Right hindlimb (tissue), 1 donor: Measurements from ENCODE around the gene GRAMD2B.
"Not testable (repeated sequence)": the region's sequence is repeated elsewhere in the genome, so short reads cannot be mapped to it uniquely, and the experiment has no call there.

Source experiments
- DNase-seq: peaks from one replicate; pipeline ENCODE4 v3.0.0-alpha.2; 2018

The GRAMD2B gene

DNA sequence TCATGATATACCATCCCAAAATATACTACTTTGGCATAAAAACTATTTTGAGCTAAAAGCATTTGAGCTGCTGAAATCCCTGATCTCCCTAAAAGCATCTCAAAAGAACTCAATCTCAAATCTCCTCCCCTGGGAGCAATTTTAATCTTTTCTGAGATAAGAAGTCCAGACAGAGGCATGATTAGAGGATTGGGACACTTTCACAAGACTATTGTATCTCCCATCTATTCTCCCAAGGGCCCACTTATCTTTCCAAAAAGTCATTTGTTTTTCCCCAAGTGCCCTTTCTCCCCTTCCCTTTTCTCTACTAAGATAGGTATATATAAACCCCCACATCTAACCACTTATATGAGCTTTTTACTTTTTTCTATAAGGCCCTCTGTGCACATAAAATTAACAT, 92.1 kb downstream of the GRAMD2B start:
- DNase-seq: no peak

DNA sequence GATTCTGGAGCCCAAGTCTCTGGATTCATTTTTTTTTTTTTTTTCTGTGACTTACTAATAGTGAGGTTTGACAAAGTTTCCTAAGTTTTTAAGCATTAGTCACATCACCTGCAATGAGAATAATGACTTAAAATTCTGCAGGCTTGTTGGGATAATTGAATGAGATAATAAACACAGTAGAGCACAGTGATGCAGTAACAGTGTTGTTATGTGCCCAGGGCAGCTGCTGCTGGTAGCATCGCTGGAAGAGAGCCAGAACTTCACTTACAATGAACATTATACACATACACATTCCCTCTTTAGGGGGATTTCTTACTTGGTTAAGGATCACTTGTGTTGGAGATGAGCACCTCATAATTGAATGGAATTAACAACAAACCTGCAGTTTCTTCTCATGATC, 92.9 kb downstream of the GRAMD2B start:
- no peak for DNase-seq

DNA sequence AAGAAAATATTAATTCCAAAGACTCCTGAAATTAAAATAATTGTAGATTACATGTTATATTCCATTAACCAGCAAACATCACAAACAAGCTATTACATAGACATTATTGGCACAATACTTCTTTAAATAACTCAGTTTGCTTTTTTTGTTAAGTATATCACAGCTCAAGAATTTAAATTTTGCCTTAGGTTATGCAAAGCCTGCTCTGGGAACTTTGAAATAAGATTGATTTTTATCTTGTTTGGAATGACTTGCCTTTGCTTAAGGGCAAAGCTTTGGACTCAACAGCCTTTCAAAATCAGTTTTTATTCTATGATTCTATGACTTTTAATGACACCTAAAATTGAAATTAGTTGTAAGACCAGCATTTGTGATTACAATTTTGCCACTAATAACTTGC, 93.6 kb downstream of the GRAMD2B start:
- DNase-seq: no peak

DNA sequence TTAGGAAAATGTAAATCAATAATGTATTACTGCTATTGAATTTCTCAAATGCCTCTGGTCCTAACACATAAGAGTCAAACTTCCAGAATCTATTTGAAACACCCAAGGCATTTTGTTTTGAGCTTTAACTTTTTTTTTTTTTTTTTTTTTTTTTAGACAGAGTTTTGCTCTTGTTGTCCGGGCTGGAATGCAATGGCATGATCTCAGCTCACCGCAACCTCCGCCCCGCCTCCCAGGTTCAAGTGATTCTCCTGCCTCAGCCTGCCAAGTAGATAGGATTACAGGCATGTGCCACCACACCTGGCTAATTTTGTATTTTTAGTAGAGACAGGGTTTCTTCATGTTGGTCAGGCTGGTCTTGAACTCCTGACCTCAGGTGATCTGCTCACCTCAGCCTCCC, 96.0 kb downstream of the GRAMD2B start:
- DNase-seq: not testable (repeated sequence)

DNA sequence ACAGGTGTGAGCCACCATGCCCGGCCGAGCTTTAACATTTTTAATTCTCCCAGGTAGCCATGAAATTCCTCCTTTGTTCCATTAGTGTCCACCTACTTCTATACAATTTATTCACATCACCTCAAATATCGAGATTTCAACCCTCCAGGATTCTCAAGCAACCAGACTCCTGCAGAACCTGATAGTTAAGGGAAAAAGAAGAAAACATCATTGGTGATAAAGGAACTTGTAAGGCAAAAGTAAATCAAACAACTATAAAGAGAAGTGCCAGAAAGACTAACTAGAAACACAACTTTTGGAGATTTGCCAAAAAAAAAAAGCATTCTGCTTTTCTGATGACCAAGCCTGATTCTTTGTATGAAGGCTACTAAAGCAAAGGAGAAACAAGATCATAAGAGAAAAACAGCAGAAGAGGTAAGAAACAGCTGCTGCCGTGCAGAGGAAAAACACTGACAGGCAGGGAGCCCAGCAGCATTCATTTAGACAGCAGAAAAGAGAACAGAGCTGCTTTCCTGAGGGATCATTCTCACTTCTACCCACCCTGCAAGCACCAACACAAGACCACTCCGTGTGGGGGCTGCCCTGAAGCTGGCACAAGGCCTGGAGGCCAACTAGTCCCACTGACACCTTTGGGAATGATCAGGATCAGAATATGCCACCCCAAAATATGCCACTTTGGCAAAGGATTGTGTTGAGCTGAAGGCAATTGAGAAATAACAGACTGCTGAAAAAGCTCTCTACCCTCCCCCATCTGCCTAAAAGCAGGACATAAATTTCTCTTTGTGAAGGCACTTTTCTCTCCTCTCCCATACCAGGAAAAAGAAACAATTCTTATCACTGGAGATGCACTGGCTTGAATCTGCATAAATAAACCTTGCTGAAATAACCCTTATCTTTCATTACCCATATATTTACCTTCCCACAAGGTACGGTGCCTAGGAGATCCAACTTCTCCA, 96.7 kb downstream of the GRAMD2B start:
- no peak for DNase-seq

DNA sequence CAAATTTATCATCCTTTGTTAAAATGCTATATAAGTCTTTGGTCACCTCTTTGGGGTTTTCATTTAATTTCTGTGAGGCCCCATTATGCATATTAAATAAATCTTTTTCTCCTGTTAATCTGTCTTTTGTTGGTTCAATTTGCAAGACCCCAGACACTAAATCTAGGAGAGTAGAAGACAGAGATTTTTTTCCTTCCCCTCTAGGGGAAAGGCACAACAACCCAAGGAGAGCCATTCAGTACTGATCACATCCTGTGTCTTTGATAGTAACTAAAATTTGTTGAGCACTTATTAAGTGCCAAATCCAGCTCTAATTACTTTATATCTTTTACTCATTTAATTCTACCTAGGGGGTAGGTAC, 97.4 kb downstream of the GRAMD2B start:
- no peak for DNase-seq

DNA sequence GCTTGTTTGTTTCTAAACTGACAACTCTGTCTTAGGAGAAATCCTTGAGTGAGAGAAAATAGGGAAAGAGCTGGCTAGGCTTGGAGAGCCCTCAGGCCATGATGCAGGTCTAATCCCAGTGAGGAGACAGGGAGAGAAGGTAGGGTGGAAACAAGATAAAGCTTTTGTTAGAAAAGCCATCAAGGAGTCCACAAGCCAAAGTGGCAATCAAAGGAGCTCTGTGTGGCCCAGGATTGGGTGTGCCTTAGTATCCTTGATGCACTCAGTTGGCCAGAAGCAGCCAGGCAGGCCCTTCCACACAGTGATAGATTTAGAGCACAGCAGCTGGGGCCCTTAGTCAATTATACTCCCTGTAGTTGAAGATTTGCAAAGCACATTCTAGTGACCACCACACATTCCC, 97.9 kb downstream of the GRAMD2B start:
- DNase-seq: no peak

DNA sequence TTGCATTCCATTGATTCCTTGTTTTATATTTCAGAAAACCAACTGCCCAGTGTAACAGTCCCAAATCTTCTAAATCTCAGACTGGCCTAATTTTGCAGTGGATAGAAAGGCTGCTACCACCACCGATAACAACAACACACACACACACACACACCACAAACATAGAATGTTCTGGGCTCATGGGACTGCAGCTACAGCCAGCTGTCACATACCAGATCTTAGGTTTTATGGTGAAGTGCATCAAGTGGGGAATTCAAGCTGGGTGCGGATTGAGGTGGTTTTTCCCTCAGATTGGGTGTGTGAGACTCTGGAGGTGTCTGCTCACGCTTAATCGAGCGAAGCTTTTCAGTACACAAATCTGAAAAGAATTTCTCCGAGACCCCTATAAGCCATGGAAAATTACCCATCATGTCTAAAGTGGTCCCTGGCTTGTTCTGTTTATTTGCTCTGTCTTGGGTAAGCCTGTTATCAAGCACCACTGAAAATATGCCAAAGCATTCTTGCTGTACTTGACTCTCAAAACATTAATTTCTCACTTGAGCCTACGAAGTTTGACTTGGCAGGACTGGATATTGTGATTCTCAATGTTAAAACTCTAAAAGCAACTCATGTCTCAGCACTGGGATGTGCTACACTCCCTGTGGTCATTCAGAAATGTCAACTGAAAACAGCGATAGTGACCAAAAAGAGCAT, 100.8 kb downstream of the GRAMD2B start:
- DNase-seq: no peak

DNA sequence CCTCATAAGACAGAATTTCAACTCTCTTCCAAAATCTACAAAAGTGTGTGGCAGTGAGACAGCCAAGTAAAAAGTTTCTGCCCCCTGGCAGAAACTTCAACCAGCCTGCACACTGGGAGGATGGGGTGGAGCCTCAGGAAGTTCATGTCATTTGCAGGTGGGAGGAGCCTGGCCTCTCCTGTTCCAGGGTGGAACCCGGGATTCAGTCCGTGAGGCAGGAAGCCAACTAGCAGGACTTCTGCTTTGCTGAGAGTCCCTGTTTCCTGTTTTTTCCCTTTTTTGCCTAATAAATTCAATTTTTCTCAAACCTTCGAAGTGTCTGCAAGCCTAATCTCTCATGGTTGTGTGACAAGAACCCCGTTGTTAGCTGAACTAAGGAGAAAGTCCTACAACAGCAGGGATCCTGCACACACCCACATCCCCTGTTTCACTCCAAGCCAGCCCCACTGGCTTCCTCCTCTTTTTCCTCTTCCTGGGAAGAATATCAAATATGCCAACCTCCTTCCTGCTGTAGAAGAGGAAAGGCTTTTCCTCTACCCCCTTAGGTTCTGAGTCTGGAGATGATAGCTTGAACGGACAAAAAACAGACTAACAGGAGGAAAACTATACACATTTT, 102.5 kb downstream of the GRAMD2B start:
- DNase-seq: peak; percentile 40

DNA sequence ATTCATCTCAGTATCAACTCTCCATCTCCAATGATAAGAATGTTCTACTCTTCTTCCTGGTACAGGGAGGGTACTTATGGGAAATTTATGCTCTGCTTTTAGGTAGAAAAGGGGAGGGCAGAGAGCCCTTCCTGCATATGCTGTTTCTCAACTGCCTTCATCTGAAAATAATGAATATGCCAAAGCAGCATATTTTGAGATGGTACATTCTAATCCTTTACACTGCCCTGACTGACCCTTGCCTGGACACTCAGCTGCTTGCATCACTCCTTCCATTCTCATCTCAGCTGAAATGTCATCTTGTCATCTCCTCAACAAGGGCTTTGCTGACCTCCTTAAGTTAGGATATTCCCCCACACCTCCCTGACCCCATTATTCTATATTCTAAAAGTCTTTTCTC, 103.3 kb downstream of the GRAMD2B start:
- DNase-seq: no peak

DNA sequence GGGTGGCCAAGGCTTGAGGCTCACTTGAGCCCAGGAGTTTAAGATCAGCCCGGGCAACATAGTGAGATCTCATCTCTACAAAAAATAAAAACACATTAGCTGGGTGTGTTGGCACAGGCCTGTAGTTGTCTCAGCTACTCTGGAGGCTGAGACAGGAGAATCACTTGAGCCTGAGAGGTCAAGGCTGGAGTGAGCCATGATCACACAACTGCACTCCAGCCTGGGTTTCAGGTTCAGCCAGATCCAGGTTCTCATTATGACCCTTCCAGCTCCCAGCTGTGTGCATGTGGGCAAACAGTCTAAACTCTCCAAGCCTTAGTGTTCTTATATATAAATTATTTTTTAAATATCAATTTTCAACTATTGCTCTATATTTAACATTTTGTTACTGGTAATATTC, 103.9 kb downstream of the GRAMD2B start:
- no peak for DNase-seq

DNA sequence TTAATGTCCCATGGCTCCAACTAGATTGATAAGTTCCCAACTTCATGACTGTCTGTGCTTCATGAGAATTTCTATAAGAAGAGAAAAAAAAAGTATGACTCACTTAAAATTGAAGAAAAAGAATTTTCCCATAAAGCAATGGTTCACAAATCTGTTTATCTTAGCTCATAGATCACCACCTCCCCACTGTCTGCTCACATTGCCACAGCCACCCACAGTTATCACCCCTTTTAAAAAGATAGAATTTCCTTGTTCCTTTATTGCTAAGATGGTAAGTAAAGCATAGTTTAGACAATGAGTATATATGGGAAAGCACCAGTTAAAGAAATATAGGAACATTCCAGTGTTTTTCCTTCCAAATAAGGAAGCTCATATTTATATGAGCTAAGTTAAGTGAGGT, 104.7 kb downstream of the GRAMD2B start:
- no peak for DNase-seq

DNA sequence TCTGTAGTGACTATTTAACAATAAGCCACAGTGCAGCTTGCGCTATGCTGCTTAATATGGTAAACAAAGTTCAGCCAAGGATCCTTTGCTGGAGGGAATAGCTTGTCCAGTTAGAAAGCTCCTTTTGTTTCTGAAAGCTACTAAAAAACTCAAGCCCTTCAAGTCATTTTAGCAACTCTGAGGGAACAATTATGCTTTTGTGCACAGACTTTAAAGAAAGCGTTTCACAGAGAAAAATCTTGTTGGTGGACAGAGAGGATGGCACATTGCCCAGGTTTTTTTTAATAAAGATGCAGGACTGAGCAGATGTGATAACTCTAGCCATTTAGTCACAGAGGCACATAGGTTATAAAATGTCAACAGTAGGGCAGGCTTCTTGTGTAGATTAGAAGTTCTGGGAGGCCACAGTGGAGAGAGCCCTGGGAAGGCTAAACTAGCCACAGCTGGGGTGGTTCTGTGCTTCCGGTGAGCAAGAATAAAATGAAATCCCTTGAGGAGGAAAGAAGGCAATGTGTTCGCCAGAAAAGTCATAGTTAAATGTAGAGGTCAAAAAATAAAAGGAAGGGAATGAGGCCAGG, 108.4 kb downstream of the GRAMD2B start:
- DNase-seq: peak; percentile 31

DNA sequence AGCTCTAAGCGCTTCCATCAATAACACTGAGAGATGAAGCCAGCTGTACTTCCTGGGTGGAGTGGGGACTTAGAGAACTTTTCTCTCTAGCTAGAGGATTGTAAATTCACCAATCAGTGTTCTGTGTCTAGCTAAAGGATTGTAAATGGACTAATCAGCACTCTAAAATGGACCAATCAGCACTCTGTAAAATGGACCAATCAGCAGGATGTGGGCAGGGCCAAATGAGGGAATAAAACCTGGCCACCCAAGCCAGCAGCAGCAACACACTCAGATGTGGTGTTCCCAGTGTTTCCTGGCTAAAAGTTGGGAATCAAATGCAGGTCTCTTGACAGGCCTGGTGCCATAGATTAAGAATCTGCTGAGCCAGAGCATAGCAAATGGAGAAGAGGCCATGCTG, 111.3 kb downstream of the GRAMD2B start:
- no peak for DNase-seq

DNA sequence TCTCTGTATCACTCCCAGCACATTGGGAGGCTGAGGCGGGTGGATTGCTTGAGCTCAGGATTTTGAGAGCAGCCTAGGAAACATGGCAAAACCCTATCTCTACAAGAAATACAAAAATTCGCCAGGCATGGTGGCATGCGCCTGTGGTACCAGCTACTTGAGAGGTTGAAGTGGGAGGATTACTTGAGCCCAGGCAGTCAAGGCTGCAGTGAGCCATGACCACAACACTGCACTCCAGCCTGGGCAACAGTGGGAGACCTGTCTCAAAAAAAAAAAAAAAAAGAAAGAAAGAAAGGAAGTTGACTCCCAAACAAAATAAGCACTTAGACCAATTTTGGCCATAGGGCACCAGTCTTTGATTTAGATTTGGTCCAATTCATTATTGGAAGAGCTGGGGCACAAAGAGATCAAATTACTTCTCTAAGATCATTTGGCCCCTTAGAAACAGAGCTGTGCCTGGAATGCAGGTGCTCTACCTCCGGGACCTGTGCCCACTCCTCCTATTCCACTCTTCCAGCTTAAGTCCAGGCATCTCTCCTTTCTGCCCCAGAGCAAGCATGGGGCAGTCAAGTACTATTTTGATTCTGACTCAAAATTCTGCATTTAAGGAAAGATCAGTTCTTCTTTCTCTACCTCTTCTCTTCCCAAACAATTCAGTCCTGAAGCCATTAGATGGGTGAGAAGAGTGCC, 112.8 kb downstream of the GRAMD2B start:
- DNase-seq: no peak

DNA sequence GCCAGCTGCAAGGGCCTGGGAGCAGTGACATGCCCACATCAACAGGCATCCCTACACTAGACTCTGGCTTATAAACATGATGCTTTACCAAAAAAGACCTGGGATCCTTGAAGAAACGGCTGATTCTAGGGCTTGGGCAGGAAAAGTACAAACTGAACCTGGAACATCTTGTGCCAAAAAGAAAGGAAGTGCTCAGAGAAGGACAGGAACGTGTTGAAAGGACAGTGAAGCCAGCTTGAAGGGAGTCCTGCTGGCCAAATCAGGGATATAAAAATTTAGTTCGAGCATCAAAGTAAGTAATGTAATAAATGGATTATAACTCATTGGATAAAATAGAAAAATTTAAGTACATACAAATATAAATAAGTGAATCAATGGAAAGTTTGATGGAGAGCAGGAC, 113.7 kb downstream of the GRAMD2B start:
- DNase-seq: no peak

DNA sequence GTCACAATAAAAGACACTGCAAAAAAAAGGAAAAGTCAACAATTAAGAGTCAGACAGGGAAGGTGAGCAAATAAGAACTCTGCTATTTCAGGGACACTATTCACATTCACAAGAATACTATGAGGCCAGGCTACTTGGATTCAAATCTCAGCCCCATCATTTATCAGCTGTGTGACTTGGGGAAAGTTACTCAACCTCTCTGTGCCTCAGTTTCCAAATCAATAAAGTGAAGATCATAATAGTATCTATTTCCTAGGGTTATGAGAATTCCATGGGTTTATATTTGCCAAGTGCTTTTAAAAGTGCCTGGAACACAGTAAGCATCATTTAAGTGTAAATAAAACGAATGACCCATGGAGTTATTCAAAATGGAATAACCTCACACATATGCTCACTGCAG, 115.4 kb downstream of the GRAMD2B start:
- no peak for DNase-seq

DNA sequence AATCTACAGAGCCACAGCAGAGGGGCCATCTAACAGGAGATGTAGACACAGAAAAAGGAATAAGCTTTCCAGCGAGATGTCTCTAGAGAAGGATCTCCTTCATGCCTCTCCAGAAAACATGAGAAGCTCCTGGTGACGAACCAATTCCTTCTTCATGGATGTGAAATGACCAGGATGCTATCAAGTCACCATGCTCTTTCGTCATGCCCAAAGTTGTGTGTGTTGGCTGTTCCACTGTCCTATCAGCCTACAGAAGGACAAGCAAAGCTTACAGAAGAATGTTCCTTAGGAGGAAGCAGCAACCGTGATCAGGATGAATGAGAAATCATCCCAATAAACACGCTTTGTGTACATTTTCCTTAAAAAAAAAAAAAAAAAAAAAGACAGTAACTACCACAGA, 117.4 kb downstream of the GRAMD2B start:
- no peak for DNase-seq

DNA sequence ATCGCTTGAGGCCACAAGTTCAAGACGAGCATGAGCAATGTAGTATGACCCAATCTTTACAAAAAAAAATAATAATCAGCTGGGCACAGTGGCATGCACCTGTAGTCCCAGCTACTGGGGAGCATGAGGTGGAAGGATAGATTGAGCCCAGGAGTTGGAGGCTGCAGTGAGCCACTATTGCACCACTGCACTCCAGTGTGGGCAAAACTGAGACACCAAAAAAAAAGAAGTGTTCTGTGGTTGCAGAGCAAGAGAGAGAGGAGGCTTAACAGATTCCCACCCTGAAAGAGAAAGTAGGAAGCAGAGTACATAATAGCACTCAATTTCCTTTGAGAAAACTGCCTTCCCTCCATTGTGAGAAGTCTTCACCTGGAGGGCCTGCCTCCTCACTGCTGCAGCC, 119.2 kb downstream of the GRAMD2B start:
- DNase-seq: no peak

DNA sequence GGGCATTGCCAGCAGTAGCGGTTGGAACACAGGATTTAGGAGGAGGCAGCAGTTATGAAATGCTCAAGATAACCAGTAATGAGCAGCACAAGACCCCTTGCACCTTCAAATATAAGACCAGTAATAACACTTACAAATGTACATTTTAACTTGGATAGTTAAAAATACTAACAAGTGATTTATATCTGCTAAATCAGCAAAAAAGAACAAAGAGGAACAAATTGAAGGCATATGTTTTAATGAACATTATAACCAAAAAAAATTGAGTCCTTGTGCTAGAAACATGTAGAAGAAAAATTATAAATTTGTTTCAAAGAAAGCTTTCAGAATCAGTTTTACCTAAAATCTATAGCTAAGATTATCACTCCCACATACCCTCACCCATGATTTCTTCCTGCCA, 119.8 kb downstream of the GRAMD2B start:
- DNase-seq: no peak

DNA sequence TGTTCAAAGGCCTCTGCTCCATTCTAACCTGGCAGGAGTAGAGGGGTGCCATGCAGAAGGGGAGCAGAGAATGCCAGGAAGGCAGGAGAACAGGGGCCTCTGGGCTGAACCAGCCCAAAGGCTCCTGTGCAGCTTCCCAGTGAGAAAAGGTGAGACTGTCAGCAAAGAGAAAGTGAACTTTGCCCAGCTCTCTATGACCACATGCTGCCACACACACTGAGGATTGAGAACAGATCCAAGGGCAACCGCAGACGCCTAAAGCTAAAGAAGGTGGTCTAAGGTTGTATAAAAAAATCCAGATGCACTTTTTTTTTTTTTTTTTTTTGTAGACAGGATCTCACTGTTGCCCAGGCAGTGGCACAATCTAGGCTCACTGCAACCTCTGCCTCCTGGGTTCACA, 120.5 kb downstream of the GRAMD2B start:
- no peak for DNase-seq
